DMS 273 (cell line): ENCODE data around the gene PLEKHM1.

Experiments
- DNase-seq: peaks from one replicate; lab custom pipeline; 2025; ENCODE audit not compliant: unreplicated experiment; lab: John Stamatoyannopoulos, UW

PLEKHM1 gene

DNA sequence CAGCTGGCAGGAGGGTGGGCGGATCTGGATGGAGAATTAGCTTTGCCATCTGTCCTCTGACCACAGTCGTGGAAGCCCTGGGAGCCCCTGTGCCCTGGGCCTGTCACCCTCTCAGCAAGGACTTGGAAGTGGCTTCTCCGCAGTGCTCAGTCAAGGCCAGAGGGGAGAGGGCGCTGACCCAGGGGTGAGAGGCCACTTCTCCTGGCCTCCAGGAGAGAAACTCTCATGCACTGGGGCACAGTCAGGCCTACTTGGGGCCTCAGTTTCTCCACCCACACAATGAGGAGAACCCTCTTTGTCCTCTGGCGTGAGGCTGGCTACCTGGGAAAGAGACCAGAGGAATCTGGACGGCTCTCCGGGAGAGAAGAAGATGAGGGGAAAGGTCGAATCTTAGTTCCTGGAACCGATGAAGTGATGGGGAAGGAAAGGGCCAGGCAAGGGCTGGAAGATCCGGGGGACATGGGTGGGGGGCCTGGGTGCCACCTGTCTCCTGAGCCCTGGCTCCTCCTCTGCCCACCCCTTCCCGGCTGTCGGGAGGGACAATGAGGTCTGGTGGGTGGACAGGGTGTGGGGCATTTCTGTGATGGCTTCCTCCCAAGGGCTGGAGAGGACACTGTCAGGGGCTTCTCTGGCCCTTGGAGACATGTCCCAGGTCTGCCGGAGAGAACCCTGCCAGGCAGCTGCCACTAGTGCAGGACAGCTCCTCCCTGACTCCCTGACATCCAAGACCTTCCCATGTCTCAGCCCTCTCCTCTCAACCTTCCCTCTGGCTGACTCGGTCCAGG is 48.8 kb downstream of the PLEKHM1 start:
- DNase-seq = peak; percentile 66

- DNase-seq = peak; percentile 48
Measured at GRCh38 chr17:45440839-45441515, 49.5 kb downstream of the PLEKHM1 start.

- peak; percentile 56 for DNase-seq
Measured at GRCh38 chr17:45440161-45440778, 50.3 kb downstream of the PLEKHM1 start.

GRCh38 chr17:45438931-45439610 is 51.5 kb downstream of the PLEKHM1 start:
- DNase-seq = no peak

- DNase-seq = no peak
Measured at GRCh38 chr17:45437465-45438283, 52.8 kb downstream of the PLEKHM1 start.

DNA sequence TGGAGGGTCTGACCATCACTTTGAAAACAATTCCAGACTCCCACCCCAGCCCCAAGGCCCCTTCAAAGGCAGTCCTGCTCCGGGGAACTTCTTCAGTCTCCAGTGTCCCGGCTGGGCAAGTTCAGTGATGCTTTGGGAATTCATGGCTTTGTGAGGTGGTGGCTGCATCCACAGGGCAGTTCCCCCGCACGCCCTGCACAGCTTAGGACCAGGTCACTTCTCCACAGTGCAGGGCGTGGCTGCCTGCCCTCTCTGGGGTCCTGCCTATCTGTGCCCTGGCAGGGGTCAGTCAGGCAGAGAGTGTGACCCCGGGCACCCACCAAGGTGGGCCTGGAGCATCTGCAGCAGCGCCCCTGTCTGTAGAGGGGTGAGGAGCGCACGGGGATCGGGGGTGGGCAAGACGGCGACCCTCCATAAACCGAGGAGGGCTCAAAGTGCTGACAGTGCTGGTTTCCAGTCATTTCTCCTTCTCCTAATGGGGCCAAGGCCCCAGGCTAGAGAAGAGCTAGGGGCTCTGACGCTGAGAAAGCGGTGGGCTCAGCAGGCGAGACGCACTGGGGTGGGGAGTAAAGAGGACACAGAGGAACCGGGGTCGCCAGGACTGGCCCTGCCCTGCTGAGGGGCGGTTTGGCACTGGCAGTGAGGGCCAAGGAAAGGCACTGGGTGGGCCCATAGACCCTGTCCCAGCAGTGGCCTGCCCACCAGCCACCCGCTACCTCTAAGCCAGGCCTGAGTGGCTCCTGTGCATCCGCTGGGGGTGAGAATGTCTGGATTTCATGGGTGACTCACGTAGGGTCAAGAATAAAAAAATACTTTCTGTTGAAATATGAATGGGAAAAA is 53.7 kb downstream of the PLEKHM1 start:
- no peak for DNase-seq

DNA sequence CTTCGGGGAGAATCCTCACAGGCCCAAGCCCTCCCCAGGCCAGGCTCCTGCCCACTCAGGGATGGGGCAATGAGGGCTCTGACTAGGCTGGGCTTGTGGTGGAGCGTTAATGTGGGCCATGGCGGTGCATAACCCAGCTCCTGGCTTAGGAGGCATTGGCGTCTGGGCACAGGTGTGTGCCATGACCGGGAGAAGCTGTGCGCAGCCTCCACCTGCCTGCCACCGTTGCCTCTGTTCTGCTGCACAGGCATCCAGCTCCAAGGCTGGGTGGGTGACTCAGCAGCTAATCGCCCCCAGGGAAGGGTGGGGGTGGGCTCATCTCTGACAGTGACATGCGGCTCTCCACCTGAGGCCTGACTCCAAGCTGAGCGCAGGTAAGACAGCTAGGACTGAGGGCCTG is 54.4 kb downstream of the PLEKHM1 start:
- no peak for DNase-seq

- peak; percentile 28 for DNase-seq
Measured at GRCh38 chr17:45435481-45435880, 55.0 kb downstream of the PLEKHM1 start.

DNA sequence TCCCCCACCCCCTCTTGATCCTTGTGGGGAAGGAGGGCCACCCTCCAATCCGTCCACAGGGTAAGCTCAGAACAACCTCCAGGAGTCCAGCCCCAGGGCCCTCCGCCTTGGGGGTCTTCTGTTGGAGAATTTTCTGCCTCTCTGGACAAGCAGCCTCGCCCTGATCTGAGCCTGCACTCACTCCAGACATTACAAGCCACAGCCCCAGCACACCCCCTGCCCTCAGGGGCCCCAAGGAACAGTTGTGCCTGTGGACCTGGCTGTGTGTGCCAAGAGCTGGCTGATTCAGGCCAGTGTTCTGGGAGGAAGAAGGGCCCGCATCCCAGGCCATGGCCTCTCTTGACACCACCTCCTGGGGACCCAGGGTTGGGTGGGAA is 57.4 kb downstream of the PLEKHM1 start:
- DNase-seq = no peak

GRCh38 chr17:45432405-45433158 is 57.9 kb downstream of the PLEKHM1 start, which contains the start of gene ARHGAP27:
Gene ARHGAP27 (minus strand): TSS chr17:45432870. CDS start chr17:45430279, 2,591 bp downstream.
- peak; percentile 53 for DNase-seq

GRCh38 chr17:45431531-45432404 is 58.8 kb downstream of the PLEKHM1 start:
- DNase-seq = peak; percentile 83

DNA sequence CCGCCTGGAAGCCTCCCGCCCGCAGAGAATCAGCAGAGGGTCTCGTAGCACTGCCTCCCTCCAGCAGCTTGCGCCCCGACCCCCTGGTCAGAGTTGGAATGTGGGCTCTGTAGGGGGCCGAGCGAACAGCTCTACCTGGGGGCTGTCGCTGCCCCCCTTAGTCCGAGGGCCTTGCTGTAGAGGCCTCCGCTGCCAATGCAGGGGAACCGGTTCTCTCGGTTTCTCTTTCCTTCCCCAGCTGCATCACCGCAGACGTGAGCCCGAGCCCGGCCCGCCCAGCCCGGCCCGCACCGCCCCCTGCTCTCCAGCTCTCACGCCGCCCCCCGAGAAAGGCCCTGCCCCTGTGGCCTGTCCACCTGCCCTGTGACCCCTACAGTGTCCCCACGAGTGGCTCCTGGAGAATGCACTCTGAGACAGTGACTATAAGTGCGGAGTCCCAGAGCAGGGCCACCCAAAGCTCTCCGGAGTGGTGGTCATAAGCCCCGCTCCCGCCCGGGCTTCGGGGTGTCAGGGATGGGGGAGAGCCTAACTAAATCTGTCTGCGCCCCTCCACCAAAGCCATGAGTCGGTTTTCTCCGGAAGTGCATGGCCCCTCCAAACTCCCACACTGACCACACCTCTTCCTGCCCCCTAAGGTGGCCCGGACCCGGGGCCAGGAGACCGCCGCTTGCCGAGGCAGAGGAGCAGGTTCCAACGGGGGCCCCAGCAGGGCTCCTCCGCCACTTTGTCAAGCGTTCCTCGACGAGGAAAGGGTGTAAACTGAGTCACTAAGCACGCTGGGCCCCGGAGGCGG is 59.6 kb downstream of the PLEKHM1 start:
- no peak for DNase-seq

GRCh38 chr17:45430006-45430737 is 60.3 kb downstream of the PLEKHM1 start:
- no peak for DNase-seq

- no peak for DNase-seq
Measured at GRCh38 chr17:45429339-45430005, 61.0 kb downstream of the PLEKHM1 start.

DNA sequence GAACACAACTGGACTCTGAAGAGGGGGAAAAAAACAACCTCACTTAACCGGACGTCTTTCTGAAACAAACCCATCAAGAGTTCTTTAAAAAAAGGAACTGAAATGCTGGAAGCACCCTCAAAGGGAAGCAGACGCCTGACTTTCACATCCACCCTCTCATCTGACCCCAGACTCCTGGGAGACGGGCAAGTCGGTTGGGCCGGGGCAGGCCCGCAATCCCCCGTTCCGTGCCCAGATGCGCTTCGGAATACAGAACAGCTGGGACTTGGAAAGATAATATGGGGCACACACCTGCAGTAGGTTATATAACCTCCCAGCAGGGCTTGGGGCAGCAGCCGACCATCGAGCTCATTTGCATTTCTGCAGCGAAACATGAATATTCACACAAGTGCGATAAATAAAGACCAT is 61.6 kb downstream of the PLEKHM1 start:
- DNase-seq = peak; percentile 79

- peak; percentile 94 for DNase-seq
Measured at GRCh38 chr17:45428050-45428617, 62.4 kb downstream of the PLEKHM1 start.
